ENCODE measurements around the gene STT3B.
"Not testable (repeated sequence)": the region's sequence is repeated elsewhere in the genome, so short reads cannot be mapped to it uniquely, and the experiment has no call there.

STT3B gene

GRCh38 chr3:31589228-31589627, 56.5 kb downstream of the STT3B start:
- no peak overlapping the region for H3K18ac ChIP-seq (ENCODE audit: low read length)
- H3K79me2 ChIP-seq (ENCODE audit: control insufficient read depth, insufficient read depth, low read length): peaks cover 16% of the 10 kb centered on the region
- no peak overlapping the region for H4K5ac ChIP-seq (ENCODE audit: low read length)
- no peaks in the 10 kb centered on the region for H3K27me3 ChIP-seq (ENCODE audit: insufficient read depth, low read length, poor library complexity)
- H2BK15ac ChIP-seq (replicated peaks; ENCODE audit: low read depth): no peak overlapping the region
- H3K9ac ChIP-seq (ENCODE audit: low read length): no peak overlapping the region
- no peak overlapping the region for H3K27ac ChIP-seq (ENCODE audit: low read depth, low read length)
- no CpG with 5 or more reads among the region's 2 CpGs for WGBS (ENCODE audit: extremely low coverage, insufficient coverage, low lambda C conversion rate)
- no peak overlapping the region for H3K4me2 ChIP-seq (ENCODE audit: low read length)
- H3K4me1 ChIP-seq (ENCODE audit: control insufficient read depth, low read depth, low read length): no peaks in the 10 kb centered on the region
- no peak overlapping the region for H3K4me3 ChIP-seq (ENCODE audit: low read length)
- peaks cover 4% of the 10 kb centered on the region for H3K79me1 ChIP-seq (ENCODE audit: low read length)
- no peaks in the 10 kb centered on the region for H3K36me3 ChIP-seq (ENCODE audit: control insufficient read depth, insufficient read depth, low read length)
- H2AK5ac ChIP-seq (ENCODE audit: low read length): no peak overlapping the region
- H2BK5ac ChIP-seq (ENCODE audit: low read length): no peak overlapping the region
- H3K4ac ChIP-seq (ENCODE audit: low read depth, low read length): no peak overlapping the region
- no peak overlapping the region for H3K23ac ChIP-seq (ENCODE audit: low read length)
- DNase-seq: no peak
- no peak overlapping the region for H3K56ac ChIP-seq (ENCODE audit: low read length)
- no peak overlapping the region for H2BK120ac ChIP-seq (ENCODE audit: low read depth, low read length)
- no peak overlapping the region for H4K8ac ChIP-seq (ENCODE audit: low read depth, low read length)

- H3K79me2 ChIP-seq (ENCODE audit: control insufficient read depth, insufficient read depth, low read length): peaks cover 19% of the 10 kb centered on the region
- no peaks in the 10 kb centered on the region for H3K4me1 ChIP-seq (ENCODE audit: control insufficient read depth, low read depth, low read length)
- no peak overlapping the region for H2AK5ac ChIP-seq (ENCODE audit: low read length)
- WGBS (ENCODE audit: extremely low coverage, insufficient coverage, low lambda C conversion rate): no CpG with 5 or more reads among the region's 1 CpG
- H3K79me1 ChIP-seq (ENCODE audit: low read length): peaks cover 9% of the 10 kb centered on the region
- no peak for DNase-seq
- no peaks in the 10 kb centered on the region for H3K27me3 ChIP-seq (ENCODE audit: insufficient read depth, low read length, poor library complexity)
- no peak overlapping the region for H3K27ac ChIP-seq (ENCODE audit: low read depth, low read length)
- no peak overlapping the region for H4K8ac ChIP-seq (ENCODE audit: low read depth, low read length)
- no peak overlapping the region for H3K9ac ChIP-seq (ENCODE audit: low read length)
- no peak overlapping the region for H2BK5ac ChIP-seq (ENCODE audit: low read length)
- no peak overlapping the region for H4K5ac ChIP-seq (ENCODE audit: low read length)
- no peak overlapping the region for H2BK120ac ChIP-seq (ENCODE audit: low read depth, low read length)
- H2BK15ac ChIP-seq (replicated peaks; ENCODE audit: low read depth): no peak overlapping the region
- no peak overlapping the region for H3K4me3 ChIP-seq (ENCODE audit: low read length)
- H3K23ac ChIP-seq (ENCODE audit: low read length): no peak overlapping the region
- no peak overlapping the region for H3K4ac ChIP-seq (ENCODE audit: low read depth, low read length)
- no peak overlapping the region for H3K4me2 ChIP-seq (ENCODE audit: low read length)
- no peaks in the 10 kb centered on the region for H3K36me3 ChIP-seq (ENCODE audit: control insufficient read depth, insufficient read depth, low read length)
- H3K18ac ChIP-seq (ENCODE audit: low read length): no peak overlapping the region
- H3K56ac ChIP-seq (ENCODE audit: low read length): no peak overlapping the region
Observed at GRCh38 chr3:31590650-31591049, 57.9 kb downstream of the STT3B start.

GRCh38 chr3:31592764-31593163, 60.0 kb downstream of the STT3B start:
- no peak overlapping the region for H4K8ac ChIP-seq (ENCODE audit: low read depth, low read length)
- no peaks in the 10 kb centered on the region for H3K27me3 ChIP-seq (ENCODE audit: insufficient read depth, low read length, poor library complexity)
- H3K4me1 ChIP-seq (ENCODE audit: control insufficient read depth, low read depth, low read length): no peaks in the 10 kb centered on the region
- H3K79me2 ChIP-seq (ENCODE audit: control insufficient read depth, insufficient read depth, low read length): peaks cover 16% of the 10 kb centered on the region
- H2BK120ac ChIP-seq (ENCODE audit: low read depth, low read length): no peak overlapping the region
- H3K79me1 ChIP-seq (ENCODE audit: low read length): peaks cover 9% of the 10 kb centered on the region
- H3K18ac ChIP-seq (ENCODE audit: low read length): no peak overlapping the region
- H3K4me3 ChIP-seq (ENCODE audit: low read length): no peak overlapping the region
- WGBS (ENCODE audit: extremely low coverage, insufficient coverage, low lambda C conversion rate): no CpG with 5 or more reads among the region's 2 CpGs
- H3K4ac ChIP-seq (ENCODE audit: low read depth, low read length): no peak overlapping the region
- H3K36me3 ChIP-seq (ENCODE audit: control insufficient read depth, insufficient read depth, low read length): no peaks in the 10 kb centered on the region
- no peak overlapping the region for H3K27ac ChIP-seq (ENCODE audit: low read depth, low read length)
- no peak overlapping the region for H2BK5ac ChIP-seq (ENCODE audit: low read length)
- H2AK5ac ChIP-seq (ENCODE audit: low read length): no peak overlapping the region
- H2BK15ac ChIP-seq (replicated peaks; ENCODE audit: low read depth): no peak overlapping the region
- no peak overlapping the region for H3K23ac ChIP-seq (ENCODE audit: low read length)
- no peak overlapping the region for H3K9ac ChIP-seq (ENCODE audit: low read length)
- no peak for DNase-seq
- H3K56ac ChIP-seq (ENCODE audit: low read length): no peak overlapping the region
- no peak overlapping the region for H4K5ac ChIP-seq (ENCODE audit: low read length)
- no peak overlapping the region for H3K4me2 ChIP-seq (ENCODE audit: low read length)

GRCh38 chr3:31596176-31596575, 63.5 kb downstream of the STT3B start:
- no peak overlapping the region for H3K4ac ChIP-seq (ENCODE audit: low read depth, low read length)
- H3K27me3 ChIP-seq (ENCODE audit: insufficient read depth, low read length, poor library complexity): no peaks in the 10 kb centered on the region
- H4K5ac ChIP-seq (ENCODE audit: low read length): no peak overlapping the region
- no peak for DNase-seq
- no peaks in the 10 kb centered on the region for H3K36me3 ChIP-seq (ENCODE audit: control insufficient read depth, insufficient read depth, low read length)
- no peak overlapping the region for H3K4me2 ChIP-seq (ENCODE audit: low read length)
- no CpG with 5 or more reads among the region's 1 CpG for WGBS (ENCODE audit: extremely low coverage, insufficient coverage, low lambda C conversion rate)
- H2AK5ac ChIP-seq (ENCODE audit: low read length): no peak overlapping the region
- H3K4me3 ChIP-seq (ENCODE audit: low read length): no peak overlapping the region
- H3K27ac ChIP-seq (ENCODE audit: low read depth, low read length): no peak overlapping the region
- H3K18ac ChIP-seq (ENCODE audit: low read length): no peak overlapping the region
- no peak overlapping the region for H2BK15ac ChIP-seq (replicated peaks; ENCODE audit: low read depth)
- H4K8ac ChIP-seq (ENCODE audit: low read depth, low read length): no peak overlapping the region
- no peak overlapping the region for H2BK120ac ChIP-seq (ENCODE audit: low read depth, low read length)
- H3K79me2 ChIP-seq (ENCODE audit: control insufficient read depth, insufficient read depth, low read length): peaks cover 13% of the 10 kb centered on the region
- H3K4me1 ChIP-seq (ENCODE audit: control insufficient read depth, low read depth, low read length): no peaks in the 10 kb centered on the region
- H3K9ac ChIP-seq (ENCODE audit: low read length): no peak overlapping the region
- H2BK5ac ChIP-seq (ENCODE audit: low read length): no peak overlapping the region
- H3K23ac ChIP-seq (ENCODE audit: low read length): no peak overlapping the region
- H3K56ac ChIP-seq (ENCODE audit: low read length): no peak overlapping the region
- H3K79me1 ChIP-seq (ENCODE audit: low read length): peaks cover 7% of the 10 kb centered on the region

GRCh38 chr3:31600431-31600830, 67.7 kb downstream of the STT3B start:
- no peak overlapping the region for H3K18ac ChIP-seq (ENCODE audit: low read length)
- no peak overlapping the region for H3K23ac ChIP-seq (ENCODE audit: low read length)
- no peak overlapping the region for H2BK5ac ChIP-seq (ENCODE audit: low read length)
- no peaks in the 10 kb centered on the region for H3K4me1 ChIP-seq (ENCODE audit: control insufficient read depth, low read depth, low read length)
- no peak overlapping the region for H4K8ac ChIP-seq (ENCODE audit: low read depth, low read length)
- H2AK5ac ChIP-seq (ENCODE audit: low read length): no peak overlapping the region
- no peak overlapping the region for H2BK15ac ChIP-seq (replicated peaks; ENCODE audit: low read depth)
- no peak overlapping the region for H3K4ac ChIP-seq (ENCODE audit: low read depth, low read length)
- H3K79me2 ChIP-seq (ENCODE audit: control insufficient read depth, insufficient read depth, low read length): no peaks in the 10 kb centered on the region
- H3K79me1 ChIP-seq (ENCODE audit: low read length): peaks cover 2% of the 10 kb centered on the region
- no peak overlapping the region for H3K4me3 ChIP-seq (ENCODE audit: low read length)
- no peak for DNase-seq
- no peak overlapping the region for H3K56ac ChIP-seq (ENCODE audit: low read length)
- H3K4me2 ChIP-seq (ENCODE audit: low read length): no peak overlapping the region
- no peaks in the 10 kb centered on the region for H3K27me3 ChIP-seq (ENCODE audit: insufficient read depth, low read length, poor library complexity)
- no peak overlapping the region for H2BK120ac ChIP-seq (ENCODE audit: low read depth, low read length)
- no peak overlapping the region for H3K9ac ChIP-seq (ENCODE audit: low read length)
- no peak overlapping the region for H4K5ac ChIP-seq (ENCODE audit: low read length)
- WGBS (ENCODE audit: extremely low coverage, insufficient coverage, low lambda C conversion rate): no CpG with 5 or more reads among the region's 3 CpGs
- peaks cover 2% of the 10 kb centered on the region for H3K36me3 ChIP-seq (ENCODE audit: control insufficient read depth, insufficient read depth, low read length)
- H3K27ac ChIP-seq (ENCODE audit: low read depth, low read length): no peak overlapping the region

- not testable (repeated sequence) for H3K4ac ChIP-seq (ENCODE audit: low read depth, low read length); H3K36me3 ChIP-seq (ENCODE audit: control insufficient read depth, insufficient read depth, low read length); H2BK5ac ChIP-seq (ENCODE audit: low read length)
Observed at GRCh38 chr3:31605333-31605732, 72.6 kb downstream of the STT3B start.

More at GRCh38 chr3:31605333-31605732, 72.6 kb downstream of the STT3B start:
- H3K9ac ChIP-seq (ENCODE audit: low read length); H3K79me2 ChIP-seq (ENCODE audit: control insufficient read depth, insufficient read depth, low read length); H3K4me2 ChIP-seq (ENCODE audit: low read length); H3K27ac ChIP-seq (ENCODE audit: low read depth, low read length); H3K4me3 ChIP-seq (ENCODE audit: low read length); H4K5ac ChIP-seq (ENCODE audit: low read length); H3K18ac ChIP-seq (ENCODE audit: low read length); H2AK5ac ChIP-seq (ENCODE audit: low read length); H4K8ac ChIP-seq (ENCODE audit: low read depth, low read length); H2BK120ac ChIP-seq (ENCODE audit: low read depth, low read length); DNase-seq; H3K4me1 ChIP-seq (ENCODE audit: control insufficient read depth, low read depth, low read length); H3K23ac ChIP-seq (ENCODE audit: low read length); H3K79me1 ChIP-seq (ENCODE audit: low read length); H2BK15ac ChIP-seq (replicated peaks; ENCODE audit: low read depth); H3K27me3 ChIP-seq (ENCODE audit: insufficient read depth, low read length, poor library complexity); H3K56ac ChIP-seq (ENCODE audit: low read length): not testable (repeated sequence)
- WGBS (ENCODE audit: extremely low coverage, insufficient coverage, low lambda C conversion rate): no CpG with 5 or more reads among the region's 1 CpG

All from mesendoderm (in vitro differentiated cells).